MM.1S (cell line): ENCODE results near the gene PM20D1.
A peak's percentile ranks its signal among the peaks of the same experiment; 100 is the strongest.
"Not testable (repeated sequence)": the region's sequence is repeated elsewhere in the genome, so short reads cannot be mapped to it uniquely, and the experiment has no call there.

Experiments
- DNase-seq: peaks from one replicate; pipeline ENCODE4 v3.0.0-alpha.2; 2015
- H2AFZ ChIP-seq: fragments of 300-600 bp; sonication (generic); 2 replicates; pipeline ENCODE4 v1.6.0; 2016; ENCODE audit warnings: antibody characterized with exemption, low read length
- H3F3A ChIP-seq: fragments of 300-600 bp; sonication (generic); 2 replicates; pipeline ENCODE4 v1.6.1; 2016; ENCODE audit warnings: mild to moderate bottlenecking, antibody characterized with exemption, low read length, moderate library complexity, mixed read lengths; ENCODE audit not compliant: insufficient read depth
- H3K27ac ChIP-seq: fragments of 300-600 bp; sonication (generic); 2 replicates; pipeline ENCODE4 v1.5.1; 2016; ENCODE audit warnings: mild to moderate bottlenecking, low read length
- H3K27me3 ChIP-seq: fragments of 300-600 bp; sonication (generic); replicated peaks from 2 replicates; pipeline ENCODE4 v1.6.0; 2016; ENCODE audit warnings: low read length; ENCODE audit not compliant: insufficient read depth
- H3K36me3 ChIP-seq: fragments of 300-600 bp; sonication (generic); replicated peaks from 2 replicates; pipeline ENCODE4 v1.6.1; 2016; ENCODE audit warnings: mild to moderate bottlenecking, low read length, mixed read lengths; ENCODE audit not compliant: insufficient read depth
- H3K4me1 ChIP-seq: fragments of 300-600 bp; sonication (generic); 2 replicates; pipeline ENCODE4 v1.6.1; 2016; ENCODE audit warnings: low read length, mixed read lengths
- H3K4me2 ChIP-seq: fragments of 300-600 bp; sonication (generic); 2 replicates; pipeline ENCODE4 v1.6.0; 2016; ENCODE audit warnings: low read depth, low read length
- H3K4me3 ChIP-seq: fragments of 300-600 bp; sonication (generic); 2 replicates; pipeline ENCODE4 v1.5.1; 2016; ENCODE audit warnings: low read length, mixed read lengths
- H3K79me2 ChIP-seq: fragments of 300-600 bp; sonication (generic); 2 replicates; pipeline ENCODE4 v1.6.1; 2016; ENCODE audit warnings: mixed run types, low read length, mixed read lengths
- H3K9ac ChIP-seq: fragments of 300-600 bp; sonication (generic); 2 replicates; pipeline ENCODE4 v1.6.1; 2016; ENCODE audit warnings: low read length, mixed read lengths
- H3K9me2 ChIP-seq: fragments of 300-600 bp; sonication (generic); replicated peaks from 2 replicates; pipeline ENCODE4 v1.6.1; 2016; ENCODE audit warnings: mild to moderate bottlenecking, low read length, mixed read lengths; ENCODE audit not compliant: insufficient read depth
- H3K9me3 ChIP-seq: fragments of 300-600 bp; sonication (generic); replicated peaks from 2 replicates; pipeline ENCODE4 v1.6.1; 2016; ENCODE audit warnings: mild to moderate bottlenecking, low read length, mixed read lengths; ENCODE audit not compliant: insufficient read depth
- H4K20me1 ChIP-seq: fragments of 300-600 bp; sonication (generic); 2 replicates; pipeline ENCODE4 v1.6.1; 2016; ENCODE audit warnings: mild to moderate bottlenecking, low read length, moderate library complexity, mixed read lengths; ENCODE audit not compliant: insufficient read depth
- EZH2 ChIP-seq: fragments of 300-600 bp; sonication (generic); optimal IDR thresholded peaks from 2 replicates; pipeline ENCODE3; 2017; ENCODE audit warnings: low read depth, mild to moderate bottlenecking, antibody characterized with exemption, low read length, mixed read lengths
- EZH2phosphoT487 ChIP-seq: fragments of 300-600 bp; sonication (generic); IDR thresholded peaks from 2 replicates; pipeline ENCODE4 v1.6.1; 2018; ENCODE audit warnings: antibody characterized with exemption, low read length
- TF ChIP-seq, protein P1 (sequence below): fragments of 300-600 bp; sonication (generic); IDR thresholded peaks from 2 replicates; pipeline ENCODE4 v1.5.1; 2016; ENCODE audit warnings: antibody characterized with exemption, low read length, mixed read lengths

Gene PM20D1

DNA sequence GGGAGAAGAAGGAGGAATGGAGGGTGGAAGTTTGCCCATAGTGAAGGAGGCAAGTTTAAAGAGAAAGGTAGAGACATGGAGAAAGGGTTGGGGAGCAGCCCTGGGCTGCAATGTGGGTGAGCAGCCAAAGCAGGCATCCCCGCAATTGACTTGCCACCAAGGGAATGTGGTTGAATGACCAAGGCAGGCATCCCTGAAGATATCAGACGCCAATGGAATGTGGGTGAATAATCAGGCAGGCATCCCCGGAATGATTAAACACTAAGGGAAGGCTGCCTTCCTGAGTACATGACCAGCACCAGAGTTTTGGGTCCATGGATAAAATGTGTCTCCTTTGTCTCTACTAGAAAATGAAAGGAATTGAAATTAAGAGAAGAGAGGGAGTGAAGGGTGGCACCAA, 39.8 kb upstream of the PM20D1 start:
- not testable (repeated sequence) for H4K20me1 ChIP-seq, H3K9me2 ChIP-seq, H3K79me2 ChIP-seq, H3F3A ChIP-seq, H3K4me3 ChIP-seq, DNase-seq, H3K4me2 ChIP-seq, H3K27me3 ChIP-seq, H3K9me3 ChIP-seq, H3K36me3 ChIP-seq, H3K9ac ChIP-seq, H2AFZ ChIP-seq, H3K27ac ChIP-seq
- peaks cover 22% of the 10 kb centered on the region for H3K4me1 ChIP-seq

DNA sequence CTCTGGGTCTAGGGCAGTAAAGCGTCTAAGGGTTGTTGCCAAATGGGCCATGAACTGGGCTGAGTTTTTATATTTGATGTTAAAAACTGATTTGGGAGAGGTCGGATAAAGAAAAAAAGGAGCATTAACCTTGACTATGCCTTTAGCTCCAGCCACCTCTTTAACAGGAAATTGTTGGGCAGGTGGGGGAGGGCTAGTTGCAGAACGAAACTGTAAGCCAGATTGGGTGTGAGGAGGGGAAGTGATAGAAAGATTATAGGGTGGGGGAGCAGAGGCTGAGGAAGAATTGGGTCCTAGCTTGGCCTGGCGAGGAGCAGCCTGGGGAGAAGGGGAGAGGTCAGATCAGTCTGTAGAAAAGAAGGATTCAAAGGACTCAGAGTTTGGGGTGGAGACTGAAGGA, 39.1 kb upstream of the PM20D1 start:
- peak overlapping the region; percentile 35; the same call in 1 of the 2 replicates for H3K4me2 ChIP-seq

DNA sequence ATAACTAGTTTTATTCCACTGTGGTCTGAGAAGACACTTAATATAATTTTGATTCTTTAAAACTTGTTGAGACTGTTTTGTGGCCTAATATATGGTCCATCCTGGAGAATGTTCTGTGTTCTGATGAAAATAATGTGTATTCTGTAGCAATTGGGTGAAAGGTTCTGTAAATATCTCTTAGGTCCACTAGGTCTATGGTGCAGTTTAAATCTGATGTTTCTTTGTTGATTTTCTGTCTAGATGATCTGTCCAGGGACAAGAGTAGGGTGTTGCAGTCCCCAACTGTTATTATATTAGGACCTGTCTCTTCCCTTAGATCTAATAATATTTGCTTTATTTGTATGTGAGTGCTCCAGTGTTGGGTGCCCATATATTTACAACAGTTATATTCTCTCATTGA, 33.9 kb upstream of the PM20D1 start:
- no peaks in the 10 kb centered on the region for H3K27me3 ChIP-seq
- no peaks in the 10 kb centered on the region for H3K36me3 ChIP-seq
- no peak overlapping the region for H3K4me2 ChIP-seq
- no peak overlapping the region for H3K27ac ChIP-seq
- no peaks in the 10 kb centered on the region for H3K9me2 ChIP-seq
- no peak overlapping the region for H3K4me3 ChIP-seq
- DNase-seq: no peak
- peaks cover 5% of the 10 kb centered on the region for H3K4me1 ChIP-seq
- no peaks in the 10 kb centered on the region for H4K20me1 ChIP-seq
- TF ChIP-seq, protein P1, sequence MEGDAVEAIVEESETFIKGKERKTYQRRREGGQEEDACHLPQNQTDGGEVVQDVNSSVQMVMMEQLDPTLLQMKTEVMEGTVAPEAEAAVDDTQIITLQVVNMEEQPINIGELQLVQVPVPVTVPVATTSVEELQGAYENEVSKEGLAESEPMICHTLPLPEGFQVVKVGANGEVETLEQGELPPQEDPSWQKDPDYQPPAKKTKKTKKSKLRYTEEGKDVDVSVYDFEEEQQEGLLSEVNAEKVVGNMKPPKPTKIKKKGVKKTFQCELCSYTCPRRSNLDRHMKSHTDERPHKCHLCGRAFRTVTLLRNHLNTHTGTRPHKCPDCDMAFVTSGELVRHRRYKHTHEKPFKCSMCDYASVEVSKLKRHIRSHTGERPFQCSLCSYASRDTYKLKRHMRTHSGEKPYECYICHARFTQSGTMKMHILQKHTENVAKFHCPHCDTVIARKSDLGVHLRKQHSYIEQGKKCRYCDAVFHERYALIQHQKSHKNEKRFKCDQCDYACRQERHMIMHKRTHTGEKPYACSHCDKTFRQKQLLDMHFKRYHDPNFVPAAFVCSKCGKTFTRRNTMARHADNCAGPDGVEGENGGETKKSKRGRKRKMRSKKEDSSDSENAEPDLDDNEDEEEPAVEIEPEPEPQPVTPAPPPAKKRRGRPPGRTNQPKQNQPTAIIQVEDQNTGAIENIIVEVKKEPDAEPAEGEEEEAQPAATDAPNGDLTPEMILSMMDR: no peak
- no peak for TF ChIP-seq EZH2phosphoT487
- TF ChIP-seq EZH2: no peak
- H3K9me3 ChIP-seq: no peaks in the 10 kb centered on the region
- H3K9ac ChIP-seq: no peak overlapping the region
- H3K79me2 ChIP-seq: no peaks in the 10 kb centered on the region
- no peak overlapping the region for H2AFZ ChIP-seq
- no peaks in the 10 kb centered on the region for H3F3A ChIP-seq

More for the DNA sequence above, 39.1 kb upstream of the PM20D1 start:
- not testable (repeated sequence) for H3K9ac ChIP-seq, H4K20me1 ChIP-seq, H3F3A ChIP-seq, H3K9me2 ChIP-seq, H3K27me3 ChIP-seq, H3K79me2 ChIP-seq, H3K9me3 ChIP-seq, H3K36me3 ChIP-seq, H3K27ac ChIP-seq, H3K4me3 ChIP-seq
- peak; percentile 53 for DNase-seq
- peaks cover 22% of the 10 kb centered on the region for H3K4me1 ChIP-seq
- H2AFZ ChIP-seq: peak overlapping the region; percentile 69

DNA sequence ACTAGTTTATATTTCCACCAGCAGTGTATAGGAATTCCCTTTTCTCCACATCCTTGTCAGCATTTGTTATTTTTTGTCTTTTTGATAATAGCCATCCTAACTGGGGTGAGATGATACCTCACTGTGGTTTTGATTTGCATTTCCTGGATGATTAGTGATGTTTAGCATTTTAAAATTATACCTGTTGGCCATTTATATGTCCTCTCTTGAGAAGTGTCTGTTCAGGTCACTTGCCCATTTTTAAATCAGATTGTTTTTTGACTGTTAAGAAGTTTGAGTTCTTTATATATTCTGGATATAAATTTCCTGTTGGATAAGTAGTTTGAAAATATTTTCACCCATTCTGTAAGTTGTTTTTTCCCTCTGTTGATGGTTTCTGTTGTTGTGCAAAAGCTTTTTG, 31.0 kb upstream of the PM20D1 start:
- DNase-seq: no peak
- Histone ChIP-seq H3K79me2 (no peaks in the 10 kb centered on the region), H3K9ac (no peak overlapping the region), H3K27ac (no peak overlapping the region), H2AFZ (no peak overlapping the region), H3K9me3 (no peaks in the 10 kb centered on the region), H3K4me1 (no peaks in the 10 kb centered on the region), H4K20me1 (no peaks in the 10 kb centered on the region), H3K4me3 (no peak overlapping the region), H3K9me2 (no peaks in the 10 kb centered on the region), H3K4me2 (no peak overlapping the region), H3K27me3 (no peaks in the 10 kb centered on the region), H3F3A (no peaks in the 10 kb centered on the region), H3K36me3 (no peaks in the 10 kb centered on the region)
- TF ChIP-seq EZH2phosphoT487 (no peak), EZH2 (no peak)

DNA sequence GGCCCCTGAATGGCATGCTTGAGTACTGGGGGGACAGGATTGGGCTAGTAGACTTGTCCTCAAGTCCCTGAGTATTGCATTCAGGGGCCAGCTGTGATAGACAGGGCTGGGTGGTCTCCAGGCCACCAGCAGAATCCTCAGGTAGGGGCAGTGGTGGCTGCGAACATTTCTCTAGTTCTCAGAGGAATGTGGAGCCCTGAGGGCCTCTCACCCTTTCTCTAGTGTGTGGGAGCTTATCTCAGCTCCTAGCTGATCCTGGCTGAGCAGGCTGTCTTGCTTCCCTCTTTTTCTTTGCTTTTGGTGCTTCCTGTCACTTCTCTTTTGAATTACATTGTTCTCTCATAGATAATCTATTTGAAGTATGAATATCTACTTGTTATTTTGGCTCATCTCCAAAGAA, 30.0 kb upstream of the PM20D1 start:
- Histone ChIP-seq H3K79me2 (no peaks in the 10 kb centered on the region), H3K9ac (no peak overlapping the region), H2AFZ (no peak overlapping the region), H3F3A (no peaks in the 10 kb centered on the region), H3K27me3 (no peaks in the 10 kb centered on the region), H3K4me2 (no peak overlapping the region), H3K4me1 (no peaks in the 10 kb centered on the region), H3K27ac (no peak overlapping the region), H4K20me1 (no peaks in the 10 kb centered on the region), H3K9me3 (no peaks in the 10 kb centered on the region), H3K9me2 (no peaks in the 10 kb centered on the region), H3K4me3 (no peak overlapping the region), H3K36me3 (no peaks in the 10 kb centered on the region)
- no peak for TF ChIP-seq EZH2phosphoT487
- TF ChIP-seq EZH2: no peak
- TF ChIP-seq, protein P1: no peak
- DNase-seq: no peak
